HL-60 (cell line): ENCODE results near the gene PRDM1.

Experiments
- DNase-seq, 2 experiments: peaks; one replicate each; pipeline ENCODE4 v3.0.0-alpha.2; 2010 to 2020; ENCODE audit warnings: low read depth in 1 of 2, low spot score in 1 of 2
- H3K27ac ChIP-seq: fragments of 250-450 bp; sonication (Bioruptor Pico); replicated peaks from 2 replicates; pipeline ENCODE4 v1.5.1; 2020; ENCODE audit warnings: mild to moderate bottlenecking, moderate library complexity
- H3K27me3 ChIP-seq: fragments of 250-450 bp; sonication (Bioruptor Pico); 2 replicates; pipeline ENCODE4 v1.5.1; 2021; ENCODE audit warnings: mild to moderate bottlenecking, moderate library complexity; ENCODE audit not compliant: insufficient read depth, poor library complexity, severe bottlenecking
- H3K4me3 ChIP-seq: replicated peaks from 2 replicates; pipeline ENCODE4 v1.5.1; 2011; ENCODE audit warnings: mild to moderate bottlenecking, control low read depth, low read length; ENCODE audit not compliant: insufficient read depth
- GABPA ChIP-seq: IDR thresholded peaks from 2 replicates; pipeline ENCODE4 v1.6.1; 2012; ENCODE audit warnings: low read depth
- POLR2AphosphoS5 ChIP-seq: IDR thresholded peaks from 2 replicates; pipeline ENCODE4 v1.6.1; 2012; ENCODE audit warnings: low read depth
- REST ChIP-seq: IDR thresholded peaks from 2 replicates; pipeline ENCODE4 v1.6.1; 2012; ENCODE audit warnings: low read depth; ENCODE audit not compliant: insufficient replicate concordance
- SPI1 ChIP-seq: IDR thresholded peaks from 2 replicates; pipeline ENCODE4 v1.6.1; 2012; ENCODE audit warnings: low read depth, mild to moderate bottlenecking, borderline replicate concordance
- TF ChIP-seq, protein P1 (sequence below): IDR thresholded peaks from one replicate; pipeline ENCODE4 v1.5.1; 2011; ENCODE audit warnings: low read length, control low read depth, inconsistent platforms; ENCODE audit not compliant: insufficient read depth

Gene PRDM1

GRCh38 chr6:106066989-106067388 is 19.1 kb upstream of the PRDM1 start:
- no peak overlapping the region for H3K4me3 ChIP-seq
- DNase-seq, result no peak
- no peaks in the 10 kb centered on the region for H3K27me3 ChIP-seq
- H3K27ac ChIP-seq, result no peak overlapping the region
- no peak for TF ChIP-seq REST

DNA sequence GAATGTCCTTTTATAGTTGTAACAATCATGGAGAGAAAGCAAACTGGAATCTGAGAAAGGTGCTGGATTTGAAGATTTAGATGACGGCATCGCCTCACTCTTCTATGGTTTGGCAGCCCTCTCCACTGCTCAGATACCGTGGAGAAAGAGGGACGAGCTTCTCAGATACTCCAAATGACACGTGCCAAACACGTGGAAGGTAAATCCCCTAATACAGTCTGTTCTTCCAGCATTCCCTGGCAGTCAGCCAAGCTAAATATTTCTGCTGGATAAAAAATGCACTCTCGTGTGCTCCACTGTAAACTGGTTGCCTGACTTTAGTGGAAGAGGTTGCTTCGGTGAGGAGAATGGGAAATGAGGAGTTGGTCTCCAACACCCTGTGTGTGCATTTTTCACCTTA is 16.7 kb upstream of the PRDM1 start:
- no peak overlapping the region for H3K27ac ChIP-seq
- H3K27me3 ChIP-seq, result no peaks in the 10 kb centered on the region
- TF ChIP-seq POLR2AphosphoS5, result no peak
- TF ChIP-seq SPI1, result no peak
- TF ChIP-seq, protein P1, sequence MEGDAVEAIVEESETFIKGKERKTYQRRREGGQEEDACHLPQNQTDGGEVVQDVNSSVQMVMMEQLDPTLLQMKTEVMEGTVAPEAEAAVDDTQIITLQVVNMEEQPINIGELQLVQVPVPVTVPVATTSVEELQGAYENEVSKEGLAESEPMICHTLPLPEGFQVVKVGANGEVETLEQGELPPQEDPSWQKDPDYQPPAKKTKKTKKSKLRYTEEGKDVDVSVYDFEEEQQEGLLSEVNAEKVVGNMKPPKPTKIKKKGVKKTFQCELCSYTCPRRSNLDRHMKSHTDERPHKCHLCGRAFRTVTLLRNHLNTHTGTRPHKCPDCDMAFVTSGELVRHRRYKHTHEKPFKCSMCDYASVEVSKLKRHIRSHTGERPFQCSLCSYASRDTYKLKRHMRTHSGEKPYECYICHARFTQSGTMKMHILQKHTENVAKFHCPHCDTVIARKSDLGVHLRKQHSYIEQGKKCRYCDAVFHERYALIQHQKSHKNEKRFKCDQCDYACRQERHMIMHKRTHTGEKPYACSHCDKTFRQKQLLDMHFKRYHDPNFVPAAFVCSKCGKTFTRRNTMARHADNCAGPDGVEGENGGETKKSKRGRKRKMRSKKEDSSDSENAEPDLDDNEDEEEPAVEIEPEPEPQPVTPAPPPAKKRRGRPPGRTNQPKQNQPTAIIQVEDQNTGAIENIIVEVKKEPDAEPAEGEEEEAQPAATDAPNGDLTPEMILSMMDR, result no peak
- TF ChIP-seq GABPA, result no peak
- no peak for TF ChIP-seq REST
- no peak overlapping the region for H3K4me3 ChIP-seq
- no peak for DNase-seq

- Histone ChIP-seq H3K4me3 (no peak overlapping the region), H3K27ac (no peak overlapping the region), H3K27me3 (no peaks in the 10 kb centered on the region)
- no peak for TF ChIP-seq REST
- no peak for TF ChIP-seq POLR2AphosphoS5
- no peak for TF ChIP-seq SPI1
- no peak for TF ChIP-seq GABPA
- TF ChIP-seq, protein P1, result no peak
- no peak for DNase-seq
These were observed 15.5 kb upstream of the PRDM1 start for GRCh38 chr6:106070636-106071035.
